GM20000 (cell line): Measurements from ENCODE around the gene KDM6A.
"Not testable (repeated sequence)": the region's sequence is repeated elsewhere in the genome, so short reads cannot be mapped to it uniquely, and the experiment has no call there.

Experiments used
- DNase-seq: peaks from one replicate; pipeline ENCODE4 v3.0.0; 2012; ENCODE audit warnings: low spot score
- TF ChIP-seq, protein P1 (sequence below): IDR thresholded peaks from 2 replicates; pipeline ENCODE4 v1.5.1; 2012; ENCODE audit warnings: mild to moderate bottlenecking, control low read depth; ENCODE audit errors: extremely low read depth, missing control alignments

Gene KDM6A

DNA sequence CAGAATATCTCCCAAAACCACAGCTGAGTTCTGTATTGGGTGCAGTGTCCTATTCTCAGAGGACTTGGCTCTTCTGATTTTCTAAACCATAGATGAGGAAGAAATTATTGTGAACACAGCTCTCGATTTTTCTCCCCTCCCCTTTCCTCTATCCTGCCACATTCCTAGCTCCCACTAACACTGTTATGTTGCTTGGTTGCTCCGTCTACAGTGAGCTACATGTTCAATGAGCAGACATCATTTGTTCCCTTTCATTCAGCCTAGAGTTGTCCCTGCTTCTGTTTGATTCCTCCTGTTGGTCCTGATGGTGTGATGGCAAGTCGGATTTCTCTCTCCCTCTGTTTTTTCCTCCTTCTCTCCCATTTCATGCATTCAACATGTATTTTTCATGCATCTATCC lies 261.8 kb downstream of the KDM6A start:
- DNase-seq = no peak
- TF ChIP-seq, protein P1, sequence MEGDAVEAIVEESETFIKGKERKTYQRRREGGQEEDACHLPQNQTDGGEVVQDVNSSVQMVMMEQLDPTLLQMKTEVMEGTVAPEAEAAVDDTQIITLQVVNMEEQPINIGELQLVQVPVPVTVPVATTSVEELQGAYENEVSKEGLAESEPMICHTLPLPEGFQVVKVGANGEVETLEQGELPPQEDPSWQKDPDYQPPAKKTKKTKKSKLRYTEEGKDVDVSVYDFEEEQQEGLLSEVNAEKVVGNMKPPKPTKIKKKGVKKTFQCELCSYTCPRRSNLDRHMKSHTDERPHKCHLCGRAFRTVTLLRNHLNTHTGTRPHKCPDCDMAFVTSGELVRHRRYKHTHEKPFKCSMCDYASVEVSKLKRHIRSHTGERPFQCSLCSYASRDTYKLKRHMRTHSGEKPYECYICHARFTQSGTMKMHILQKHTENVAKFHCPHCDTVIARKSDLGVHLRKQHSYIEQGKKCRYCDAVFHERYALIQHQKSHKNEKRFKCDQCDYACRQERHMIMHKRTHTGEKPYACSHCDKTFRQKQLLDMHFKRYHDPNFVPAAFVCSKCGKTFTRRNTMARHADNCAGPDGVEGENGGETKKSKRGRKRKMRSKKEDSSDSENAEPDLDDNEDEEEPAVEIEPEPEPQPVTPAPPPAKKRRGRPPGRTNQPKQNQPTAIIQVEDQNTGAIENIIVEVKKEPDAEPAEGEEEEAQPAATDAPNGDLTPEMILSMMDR = no peak

DNA sequence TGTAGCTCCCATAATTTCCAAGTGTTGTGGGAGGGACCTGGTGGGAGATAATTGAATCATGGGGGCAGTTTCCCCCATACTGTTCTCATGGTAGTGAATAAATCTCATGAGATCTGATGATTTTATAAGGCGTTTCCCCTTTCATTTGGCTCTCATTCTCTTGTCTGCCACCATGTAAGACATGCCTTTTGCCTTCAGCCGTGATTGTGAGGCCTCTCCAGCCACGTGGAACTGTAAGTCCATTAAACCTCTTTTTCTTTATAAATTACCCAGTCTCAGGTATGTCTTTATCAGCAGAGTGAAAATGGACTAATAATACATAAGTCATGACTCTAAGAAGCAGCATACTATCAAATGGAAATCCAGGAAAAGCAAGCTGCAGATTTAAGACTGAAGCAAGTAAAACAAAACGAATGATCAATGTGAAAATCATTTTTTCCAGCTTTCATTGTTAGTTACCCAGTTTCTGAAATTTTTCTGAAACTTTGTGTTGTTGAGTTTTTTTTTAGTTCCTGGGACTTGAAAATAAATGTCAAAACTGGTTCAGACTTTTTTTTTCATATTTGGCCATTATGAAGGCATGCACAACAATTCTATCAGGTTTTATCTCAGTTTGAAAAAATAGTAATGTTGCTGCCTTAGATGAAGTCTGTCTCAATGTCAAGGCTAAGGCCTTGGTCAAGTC lies 262.5 kb downstream of the KDM6A start:
- not testable (repeated sequence) for DNase-seq

DNA sequence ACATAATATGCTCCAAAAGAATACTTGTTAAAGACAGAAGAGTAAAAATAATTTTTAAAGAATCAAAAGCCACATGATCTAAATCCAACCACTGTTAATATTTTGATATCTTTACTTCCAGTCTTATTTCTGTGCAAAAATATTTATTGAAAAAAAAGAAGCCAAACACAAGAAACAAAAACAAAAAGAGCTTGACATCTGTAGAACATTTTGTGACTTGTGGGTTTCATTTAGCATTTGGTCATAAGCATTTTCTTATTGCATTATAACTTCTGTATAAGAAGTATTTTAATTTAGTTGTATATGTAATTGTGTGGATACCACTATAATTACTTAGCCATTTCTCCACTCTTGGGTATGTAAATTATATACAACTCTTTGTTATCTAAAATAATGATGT lies 264.5 kb downstream of the KDM6A start:
- TF ChIP-seq, protein P1 = no peak
- no peak for DNase-seq

- TF ChIP-seq, protein P1 = no peak
These were observed 265.5 kb downstream of the KDM6A start for GRCh38 chrX:45138525-45138924.

GRCh38 chrX:45140812-45141211 lies 267.8 kb downstream of the KDM6A start:
- TF ChIP-seq, protein P1 = no peak
- no peak for DNase-seq

More at GRCh38 chrX:45138525-45138924, 265.5 kb downstream of the KDM6A start:
- DNase-seq = no peak

GRCh38 chrX:45142185-45142584 lies 269.2 kb downstream of the KDM6A start:
- TF ChIP-seq, protein P1 = no peak
- DNase-seq = no peak

DNA sequence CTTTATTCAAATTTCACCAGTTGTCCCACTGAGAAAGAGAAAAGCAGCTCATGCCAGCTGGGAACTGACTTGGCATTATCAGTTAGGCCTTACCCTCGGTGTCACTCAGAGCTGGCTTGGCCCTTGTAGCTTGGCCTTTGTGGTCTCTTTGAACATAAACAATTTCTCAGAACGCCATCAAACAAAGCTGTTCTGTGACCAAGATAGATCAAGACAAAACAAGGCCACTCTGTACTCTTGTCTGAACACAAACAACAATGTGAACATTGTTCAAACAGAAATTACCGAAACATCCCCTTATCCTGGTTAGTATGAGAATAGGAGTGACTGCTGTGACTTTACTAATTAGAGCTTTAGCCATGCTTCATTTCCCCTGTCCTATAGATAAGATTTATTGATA lies 270.5 kb downstream of the KDM6A start:
- TF ChIP-seq, protein P1 = no peak
- DNase-seq = no peak
